Coronary artery (tissue), 2 donors: ENCODE data around the gene NOX3.
"Not testable (repeated sequence)": the region's sequence is repeated elsewhere in the genome, so short reads cannot be mapped to it uniquely, and the experiment has no call there.

Source experiments
- DNase-seq: peaks from one replicate; pipeline ENCODE4 v3.0.0-alpha.2; 2017; ENCODE audit warnings: low spot score
- H3K27ac ChIP-seq, 2 donors: fragments of 200-600 bp; sonication (generic); one replicate each; pipeline ENCODE4 v1.5.1; 2016 to 2019
- H3K4me3 ChIP-seq: fragments of 200-600 bp; sonication (generic); 2 replicates; pipeline ENCODE4 v1.5.1; 2016; ENCODE audit warnings: mild to moderate bottlenecking, moderate library complexity
- CTCF ChIP-seq: fragments of 200-600 bp; sonication (generic); IDR thresholded peaks from one replicate; pipeline ENCODE4 v1.5.1; 2019; ENCODE audit warnings: antibody characterized with exemption

Gene NOX3

GRCh38 chr6:155371230-155371629, 84.4 kb downstream of the NOX3 start:
- TF ChIP-seq CTCF, result no peak
- no peak overlapping the region for H3K4me3 ChIP-seq
- no peak overlapping the region for H3K27ac ChIP-seq
- no peak for DNase-seq

DNA sequence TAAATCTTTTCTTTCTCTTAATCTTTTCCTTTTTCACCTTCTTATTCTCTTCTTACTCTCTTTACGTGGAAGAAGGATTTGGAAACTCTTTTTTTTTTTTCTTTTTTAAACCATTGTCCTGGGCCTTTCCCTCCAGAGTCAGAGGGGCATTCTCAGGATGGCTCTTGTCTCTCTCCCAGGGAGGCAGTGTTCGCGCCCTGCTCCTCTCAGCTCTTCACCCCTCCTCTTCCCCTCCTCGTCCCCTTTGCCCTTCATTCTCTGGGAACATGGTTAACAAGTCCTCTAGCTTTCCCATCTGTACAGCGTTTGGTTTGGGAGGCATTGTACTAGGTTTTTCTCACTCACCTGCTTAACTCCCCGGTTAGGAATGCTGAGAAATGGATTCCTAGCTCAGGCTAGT, 89.3 kb downstream of the NOX3 start:
- no peak overlapping the region for H3K4me3 ChIP-seq
- no peak for TF ChIP-seq CTCF
- no peak overlapping the region for H3K27ac ChIP-seq
- no peak for DNase-seq

- H3K4me3 ChIP-seq, result no peak overlapping the region
- H3K27ac ChIP-seq, result no peak overlapping the region
- no peak for TF ChIP-seq CTCF
- DNase-seq, result no peak
These were observed 90.7 kb downstream of the NOX3 start for GRCh38 chr6:155364844-155365437.

DNA sequence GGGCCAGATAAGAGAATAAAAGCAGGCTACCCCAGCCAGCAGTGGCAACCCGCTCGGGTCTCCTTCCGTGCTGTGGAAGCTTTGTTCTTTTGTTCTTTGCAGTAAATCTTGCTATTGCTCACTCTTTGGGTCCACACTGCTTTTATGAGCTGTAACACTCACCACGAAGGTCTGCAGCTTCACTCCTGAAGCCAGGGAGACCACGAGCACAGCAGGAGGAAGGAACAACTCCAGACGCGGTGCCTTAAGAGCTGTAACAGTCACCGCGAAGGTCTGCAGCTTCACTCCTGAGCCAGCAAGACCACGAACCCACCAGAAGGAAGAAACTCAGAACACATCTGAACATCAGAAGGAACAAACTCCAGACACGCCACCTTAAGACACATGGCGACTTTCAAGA, 91.6 kb downstream of the NOX3 start:
- not testable (repeated sequence) for DNase-seq, H3K4me3 ChIP-seq, H3K27ac ChIP-seq

GRCh38 chr6:155362968-155363632, 92.5 kb downstream of the NOX3 start:
- not testable (repeated sequence) for H3K4me3 ChIP-seq, H3K27ac ChIP-seq, DNase-seq

GRCh38 chr6:155354167-155354566, 101.5 kb downstream of the NOX3 start:
- Histone ChIP-seq H3K27ac (no peak overlapping the region), H3K4me3 (no peak overlapping the region)
- DNase-seq, result no peak
- no peak for TF ChIP-seq CTCF

DNA sequence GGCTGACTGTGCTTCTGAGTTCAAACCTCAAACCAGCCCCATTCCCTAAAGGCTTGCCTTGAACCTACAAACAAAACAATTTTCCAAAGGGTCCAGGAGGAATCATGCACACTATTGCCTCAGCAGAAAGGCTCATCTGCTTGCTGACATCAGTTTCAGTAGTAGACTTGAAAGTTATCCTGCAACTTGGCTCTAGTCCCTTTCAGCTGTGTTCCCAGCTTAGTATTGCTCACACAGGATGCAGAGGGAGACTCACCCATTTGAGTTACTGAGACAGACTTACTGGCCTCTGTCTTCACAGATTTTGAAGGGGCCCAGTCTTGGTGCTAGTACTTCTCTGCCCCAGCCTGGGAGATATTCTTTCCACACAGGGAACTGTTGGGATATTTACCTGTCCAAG, 102.8 kb downstream of the NOX3 start:
- DNase-seq, result no peak
- no peak for TF ChIP-seq CTCF
- Histone ChIP-seq H3K4me3 (no peak overlapping the region), H3K27ac (no peak overlapping the region)

DNA sequence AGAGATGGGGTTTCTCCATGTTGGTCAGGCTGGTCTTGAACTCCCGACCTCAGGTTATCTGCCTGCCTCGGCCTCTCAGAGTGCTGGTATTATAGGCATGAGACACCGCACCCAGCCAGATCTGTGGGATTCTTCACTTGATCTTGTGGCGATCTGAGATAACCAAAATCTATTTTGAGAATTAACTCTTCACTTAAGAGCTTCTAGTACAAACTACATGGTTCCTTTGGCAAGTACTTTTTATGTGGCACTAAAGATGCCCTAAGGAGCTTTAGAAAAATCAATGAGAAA, 103.6 kb downstream of the NOX3 start:
- Histone ChIP-seq H3K4me3 (no peak overlapping the region), H3K27ac (no peak overlapping the region)
- DNase-seq, result no peak
- no peak for TF ChIP-seq CTCF
